Activated CD8-positive, alpha-beta memory T cell treated with anti-CD3 and anti-CD28 coated beads, Interleukin-2, amount 10 ng/mL, durations not matched to agents 7 days and 5 days (primary cell): ENCODE data around the gene FABP3. TPM values are rescaled to one million over a fixed set of nuclear protein-coding genes. Genes with fewer than 3 reads are reported as not detected.
A peak's percentile ranks its signal among the peaks of the same experiment; 100 is the strongest.

Experiments used
- ATAC-seq: fragments of 150-1000 bp; cut with Tn5 transposase; one replicate; pipeline ENCODE4 v1.10.0; 2021; ENCODE audit warnings: moderate library complexity
- CTCF ChIA-PET: fragments of 350-600 bp; sonication (Branson Sonifier 250); formaldehyde crosslinking; loops from one replicate; lab custom pipeline; 2021; ENCODE audit warnings: antibody characterized with exemption; lab: Charles Lee
- DNase-seq: peaks from one replicate; pipeline ENCODE4 v3.0.0-alpha.2; 2020
- H3K27ac Mint-ChIP-seq: one replicate; pipeline ENCODE4 v1.8.0; 2021; ENCODE audit warnings: mild to moderate bottlenecking, mixed read lengths
- H3K27me3 Mint-ChIP-seq: one replicate; pipeline ENCODE4 v1.8.0; 2021; ENCODE audit warnings: mixed read lengths
- H3K36me3 Mint-ChIP-seq: one replicate; pipeline ENCODE4 v1.8.0; 2021; ENCODE audit warnings: mild to moderate bottlenecking, mixed read lengths
- H3K4me1 Mint-ChIP-seq: one replicate; pipeline ENCODE4 v1.8.0; 2021; ENCODE audit warnings: mixed read lengths
- H3K4me3 Mint-ChIP-seq: one replicate; pipeline ENCODE4 v1.8.0; 2021; ENCODE audit warnings: mild to moderate bottlenecking, moderate library complexity, mixed read lengths
- H3K9me3 Mint-ChIP-seq: one replicate; pipeline ENCODE4 v1.8.0; 2022; ENCODE audit warnings: low read depth, mixed read lengths
- total RNA-seq, 2 experiments: library from RNA; stranded (reverse); gene quantifications; one replicate each; pipeline ENCODE4 v1.2.3, GENCODE V29; 2021

FABP3 gene
- not detected for total RNA-seq

- Mint-ChIP-seq H3K4me3 (peak within 1 kb of the TSS; percentile 56), H3K27ac (no peak within 1 kb of the TSS), H3K27me3 (no peaks in the 10 kb centered on the region), H3K4me1 (peaks cover 14% of the 10 kb centered on the region), H3K9me3 (no peaks in the 10 kb centered on the region), H3K36me3 (no peaks in the 10 kb centered on the region)
- CTCF ChIA-PET = interaction anchor here (0.6 to 3.2 kb wide), 5 partner anchors 10 to 266 kb away, joined by 3 to 24 read pairs (median 4); no protein-coding TSS in a partner anchor
- peak; percentile 50 for DNase-seq
- peak; percentile 69 for ATAC-seq
These were observed at the start of gene FABP3 for GRCh38 chr1:31373056-31373896. Gene FABP3 (minus strand): TSS chr1:31373076. CDS start chr1:31373014, 62 bp downstream.

DNA sequence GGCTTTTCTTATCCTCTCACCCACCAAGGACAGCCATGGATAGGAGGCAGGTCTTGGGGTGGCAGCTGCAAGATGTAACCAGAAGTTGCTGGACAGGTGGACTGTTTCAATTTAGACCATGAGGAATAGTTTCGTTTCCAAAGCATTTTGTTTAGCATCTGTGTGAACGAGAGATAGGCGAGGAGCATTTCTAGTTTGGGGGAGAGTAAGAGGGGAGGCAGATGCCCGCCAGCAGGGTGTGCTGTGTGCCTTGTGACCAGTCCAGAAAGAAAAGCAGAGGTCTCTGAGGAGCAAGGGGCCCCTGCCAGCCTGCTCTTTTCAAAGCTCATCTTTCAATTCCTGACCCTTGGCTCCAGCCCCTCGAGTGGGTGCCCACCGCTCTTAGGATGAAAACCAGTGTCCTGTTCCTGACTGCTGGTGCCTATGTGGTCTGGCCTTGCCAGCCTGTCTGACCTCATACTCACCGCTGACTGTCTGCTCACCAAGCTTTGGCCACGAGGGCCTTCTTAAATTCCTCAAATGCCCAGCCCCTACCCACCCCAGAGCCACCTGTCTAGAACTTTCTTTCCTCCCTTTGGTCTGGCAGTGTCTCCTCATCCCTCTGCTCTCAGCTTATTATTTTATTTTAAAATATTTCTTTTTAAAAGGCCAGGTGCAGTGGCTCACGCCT, 48.6 kb upstream of the FABP3 start:
- DNase-seq (no peak), ATAC-seq (no peak)
- Mint-ChIP-seq H3K9me3 (no peaks in the 10 kb centered on the region), H3K27ac (no peak overlapping the region), H3K4me3 (no peak overlapping the region), H3K27me3 (peaks cover 29% of the 10 kb centered on the region), H3K4me1 (peaks cover 8% of the 10 kb centered on the region), H3K36me3 (no peaks in the 10 kb centered on the region)
- CTCF ChIA-PET = interaction anchor here (0.8 to 6.9 kb wide), 18 partner anchors 8 to 639 kb away, joined by 3 to 88 read pairs (median 4); partner anchors contain the start of genes FABP3 and SERINC2

GRCh38 chr1:31420716-31421115, 47.8 kb upstream of the FABP3 start:
- H3K27ac Mint-ChIP-seq = no peak overlapping the region
- no peaks in the 10 kb centered on the region for H3K9me3 Mint-ChIP-seq
- DNase-seq (no peak), ATAC-seq (no peak)
- H3K36me3 Mint-ChIP-seq = no peaks in the 10 kb centered on the region
- H3K4me1 Mint-ChIP-seq = peaks cover 8% of the 10 kb centered on the region
- H3K4me3 Mint-ChIP-seq = no peak overlapping the region
- CTCF ChIA-PET = interaction anchor here (1.5 to 6.9 kb wide), 6 partner anchors 18 to 239 kb away, joined by 4 to 88 read pairs (median 8); no protein-coding TSS in a partner anchor
- peaks cover 36% of the 10 kb centered on the region for H3K27me3 Mint-ChIP-seq

- no peak for DNase-seq
- CTCF ChIA-PET = interaction anchor here (1.0 to 6.9 kb wide), 4 partner anchors 24 to 236 kb away, joined by 3 to 88 read pairs (median 4); no protein-coding TSS in a partner anchor
- no peak for ATAC-seq
- no peaks in the 10 kb centered on the region for H3K36me3 Mint-ChIP-seq
- no peaks in the 10 kb centered on the region for H3K9me3 Mint-ChIP-seq
- peaks cover 10% of the 10 kb centered on the region for H3K4me1 Mint-ChIP-seq
- no peak overlapping the region for H3K27ac Mint-ChIP-seq
- H3K27me3 Mint-ChIP-seq = peaks cover 55% of the 10 kb centered on the region
- no peak overlapping the region for H3K4me3 Mint-ChIP-seq
These were observed 45.9 kb upstream of the FABP3 start for GRCh38 chr1:31418626-31419323.

- no peak overlapping the region for H3K27ac Mint-ChIP-seq
- no peak for DNase-seq
- H3K4me3 Mint-ChIP-seq = no peak overlapping the region
- peaks cover 58% of the 10 kb centered on the region for H3K27me3 Mint-ChIP-seq
- no peak for ATAC-seq
- H3K4me1 Mint-ChIP-seq = peaks cover 9% of the 10 kb centered on the region
- peaks cover 1% of the 10 kb centered on the region for H3K36me3 Mint-ChIP-seq
- CTCF ChIA-PET = interaction anchor here (1.3 kb wide), 1 partner anchor 22 kb away, joined by 3 read pairs; no protein-coding TSS in a partner anchor
- no peaks in the 10 kb centered on the region for H3K9me3 Mint-ChIP-seq
These were observed 44.3 kb upstream of the FABP3 start for GRCh38 chr1:31417148-31417547.

- H3K27me3 Mint-ChIP-seq = peaks cover 64% of the 10 kb centered on the region
- peaks cover 1% of the 10 kb centered on the region for H3K36me3 Mint-ChIP-seq
These were observed 43.3 kb upstream of the FABP3 start for GRCh38 chr1:31416101-31416736.

DNA sequence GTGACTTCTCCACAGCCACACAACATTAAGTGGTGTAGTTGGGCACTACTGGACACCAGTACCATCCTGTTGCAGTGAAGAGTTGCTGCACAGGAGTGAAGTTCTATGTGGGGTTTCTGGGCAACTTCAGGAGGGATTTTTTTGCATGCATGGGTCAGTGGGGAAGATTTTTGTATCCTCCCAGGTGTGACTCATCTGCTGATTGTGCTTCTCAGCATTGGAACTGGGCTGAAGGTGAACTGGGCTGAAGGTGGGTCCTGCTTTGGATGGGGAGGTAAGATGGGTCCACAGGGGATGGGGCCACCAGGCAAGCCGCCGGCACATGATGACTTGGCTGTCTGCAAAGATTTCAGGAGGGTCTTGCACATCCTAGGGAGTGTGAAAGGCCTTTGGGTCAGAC, 42.8 kb upstream of the FABP3 start:
- CTCF ChIA-PET = interaction anchor here (2.9 kb wide), 1 partner anchor 21 kb away, joined by 7 read pairs; no protein-coding TSS in a partner anchor
- Mint-ChIP-seq H3K27ac (no peak overlapping the region), H3K27me3 (peaks cover 66% of the 10 kb centered on the region), H3K4me1 (peaks cover 9% of the 10 kb centered on the region), H3K36me3 (peaks cover 1% of the 10 kb centered on the region), H3K9me3 (no peaks in the 10 kb centered on the region), H3K4me3 (no peak overlapping the region)
- DNase-seq (no peak), ATAC-seq (no peak)

More at GRCh38 chr1:31416101-31416736, 43.3 kb upstream of the FABP3 start:
- Mint-ChIP-seq H3K27ac (no peak overlapping the region), H3K4me3 (no peak overlapping the region), H3K4me1 (peaks cover 9% of the 10 kb centered on the region), H3K9me3 (no peaks in the 10 kb centered on the region)
- ATAC-seq (no peak), DNase-seq (no peak)
- CTCF ChIA-PET = interaction anchor here (1.3 kb wide), 1 partner anchor 21 kb away, joined by 3 read pairs; no protein-coding TSS in a partner anchor

- H3K4me3 Mint-ChIP-seq = no peak overlapping the region
- H3K36me3 Mint-ChIP-seq = peaks cover 1% of the 10 kb centered on the region
- peaks cover 67% of the 10 kb centered on the region for H3K27me3 Mint-ChIP-seq
- peaks cover 9% of the 10 kb centered on the region for H3K4me1 Mint-ChIP-seq
- no peaks in the 10 kb centered on the region for H3K9me3 Mint-ChIP-seq
- DNase-seq = no peak
- CTCF ChIA-PET = interaction anchor here (2.9 kb wide), 1 partner anchor 20 kb away, joined by 7 read pairs; no protein-coding TSS in a partner anchor
- H3K27ac Mint-ChIP-seq = no peak overlapping the region
- no peak for ATAC-seq
These were observed 42.1 kb upstream of the FABP3 start for GRCh38 chr1:31414980-31415370.

- Mint-ChIP-seq H3K9me3 (no peaks in the 10 kb centered on the region), H3K4me1 (peaks cover 9% of the 10 kb centered on the region), H3K27me3 (peaks cover 71% of the 10 kb centered on the region), H3K27ac (no peak overlapping the region), H3K36me3 (peaks cover 1% of the 10 kb centered on the region), H3K4me3 (peak overlapping the region; percentile 77)
- CTCF ChIA-PET = interaction anchor here (1.8 to 2.9 kb wide), 2 partner anchors 9 to 19 kb away, joined by 7 read pairs; no protein-coding TSS in a partner anchor
- peak; percentile 57 for ATAC-seq
- DNase-seq = no peak
These were observed 40.6 kb upstream of the FABP3 start for GRCh38 chr1:31413405-31414001.

DNA sequence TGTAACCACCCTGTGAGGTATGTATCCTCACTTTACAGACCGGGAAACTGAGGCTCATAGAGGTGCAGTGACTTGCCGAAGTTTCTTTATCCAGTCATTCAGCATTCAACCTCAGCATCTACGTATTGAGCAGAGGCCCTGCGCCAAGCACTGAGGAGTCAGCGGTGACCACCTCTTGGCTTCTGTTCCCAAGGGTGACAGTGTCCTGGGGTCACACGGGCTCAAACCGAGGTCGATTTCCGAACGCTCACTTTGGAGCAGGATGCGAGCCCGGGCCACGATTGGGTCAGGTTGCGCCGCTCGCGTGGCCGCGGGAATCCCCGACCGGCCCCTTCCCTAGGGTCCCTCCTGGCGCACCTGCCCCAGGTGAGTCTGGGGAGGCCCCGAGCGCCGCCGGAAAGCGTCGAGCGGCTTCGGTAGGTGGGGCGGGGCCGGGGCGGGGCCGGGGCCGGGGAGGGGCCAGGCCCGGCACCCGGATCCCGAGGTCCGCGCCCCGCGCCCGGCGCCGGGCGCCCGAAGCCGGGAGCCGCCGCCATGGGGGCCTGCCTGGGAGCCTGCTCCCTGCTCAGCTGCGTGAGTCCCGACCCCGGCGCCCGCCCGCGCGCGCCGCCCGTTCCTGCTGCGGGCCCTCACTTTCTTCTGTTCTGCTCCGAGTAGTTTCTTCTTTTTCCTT, 40.0 kb upstream of the FABP3 start, which contains the start of gene SERINC2:
TSS of gene SERINC2 (plus strand) at position 482 of the 673 bp plus-strand sequence. CDS start at position 535, 53 bp downstream.
- Mint-ChIP-seq H3K27ac (no peak within 1 kb of the TSS), H3K9me3 (no peaks in the 10 kb centered on the region), H3K36me3 (peaks cover 1% of the 10 kb centered on the region), H3K27me3 (peaks cover 71% of the 10 kb centered on the region), H3K4me3 (peak within 1 kb of the TSS; percentile 77), H3K4me1 (peaks cover 9% of the 10 kb centered on the region)
- DNase-seq (no peak), ATAC-seq (peak; percentile 54)
- CTCF ChIA-PET = interaction anchor here (1.7 to 2.9 kb wide), 3 partner anchors 10 to 18 kb away, joined by 6 to 7 read pairs (median 7); no protein-coding TSS in a partner anchor

DNA sequence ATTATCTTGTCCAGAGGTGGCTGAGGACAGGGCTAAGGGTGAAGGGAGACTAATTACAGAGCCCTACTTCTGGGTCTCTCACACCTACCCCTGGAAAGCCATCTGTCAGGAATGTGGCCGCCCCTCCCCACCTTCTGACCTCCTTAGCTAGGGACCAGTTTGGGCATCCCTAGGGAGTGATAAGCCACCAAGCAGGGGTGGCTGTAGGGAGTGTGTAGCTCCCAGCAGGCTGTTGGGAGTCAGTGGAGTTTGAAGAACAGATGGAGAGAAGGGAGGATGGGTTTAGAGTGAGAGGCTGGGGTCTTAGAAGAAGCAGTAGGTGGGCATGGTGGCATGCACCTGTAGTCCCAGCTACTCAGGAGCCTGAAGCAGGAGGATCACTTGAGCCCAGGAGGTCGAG, 39.3 kb upstream of the FABP3 start:
- ATAC-seq (no peak), DNase-seq (no peak)
- Mint-ChIP-seq H3K27ac (no peak overlapping the region), H3K4me3 (peak overlapping the region; percentile 25), H3K9me3 (no peaks in the 10 kb centered on the region), H3K4me1 (peaks cover 9% of the 10 kb centered on the region), H3K36me3 (peaks cover 1% of the 10 kb centered on the region), H3K27me3 (peaks cover 67% of the 10 kb centered on the region)
- CTCF ChIA-PET = interaction anchor here (1.7 to 2.9 kb wide), 2 partner anchors 11 to 17 kb away, joined by 6 to 10 read pairs; no protein-coding TSS in a partner anchor
